ENCODE measurements around the gene NEUROD2. TPM values are rescaled to one million over a fixed set of nuclear protein-coding genes. Genes with fewer than 3 reads are reported as not detected.

NEUROD2 gene
- total RNA-seq, 2 experiments from 2014 or later, result not detected

DNA sequence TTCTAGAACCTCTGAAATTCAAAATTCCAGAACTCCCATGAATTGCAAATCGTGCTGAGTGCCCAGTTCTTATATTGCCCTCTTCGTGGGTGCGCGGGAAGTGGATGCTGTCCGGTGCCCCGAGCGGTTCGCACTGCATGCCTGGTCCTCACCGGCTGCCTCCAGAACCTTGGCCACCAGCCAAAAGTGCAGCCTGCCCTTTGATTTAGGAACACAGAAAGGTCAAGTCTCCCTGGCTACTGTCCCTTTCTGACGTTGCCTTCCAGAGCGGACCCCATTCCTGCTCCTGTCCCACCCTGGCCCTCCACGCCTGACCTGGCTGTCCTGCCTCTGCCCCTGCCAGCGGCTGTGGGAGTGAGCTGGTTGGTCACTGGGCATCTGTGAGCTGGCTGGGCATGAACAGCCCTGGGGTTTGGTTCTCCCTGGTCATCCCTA lies 9.7 kb downstream of the NEUROD2 start:
- POLR2A ChIA-PET, result no interaction called here
- no peak overlapping the region for H3K4me3 ChIP-seq (ENCODE audit: low read length)
- TF ChIP-seq, protein P1, sequence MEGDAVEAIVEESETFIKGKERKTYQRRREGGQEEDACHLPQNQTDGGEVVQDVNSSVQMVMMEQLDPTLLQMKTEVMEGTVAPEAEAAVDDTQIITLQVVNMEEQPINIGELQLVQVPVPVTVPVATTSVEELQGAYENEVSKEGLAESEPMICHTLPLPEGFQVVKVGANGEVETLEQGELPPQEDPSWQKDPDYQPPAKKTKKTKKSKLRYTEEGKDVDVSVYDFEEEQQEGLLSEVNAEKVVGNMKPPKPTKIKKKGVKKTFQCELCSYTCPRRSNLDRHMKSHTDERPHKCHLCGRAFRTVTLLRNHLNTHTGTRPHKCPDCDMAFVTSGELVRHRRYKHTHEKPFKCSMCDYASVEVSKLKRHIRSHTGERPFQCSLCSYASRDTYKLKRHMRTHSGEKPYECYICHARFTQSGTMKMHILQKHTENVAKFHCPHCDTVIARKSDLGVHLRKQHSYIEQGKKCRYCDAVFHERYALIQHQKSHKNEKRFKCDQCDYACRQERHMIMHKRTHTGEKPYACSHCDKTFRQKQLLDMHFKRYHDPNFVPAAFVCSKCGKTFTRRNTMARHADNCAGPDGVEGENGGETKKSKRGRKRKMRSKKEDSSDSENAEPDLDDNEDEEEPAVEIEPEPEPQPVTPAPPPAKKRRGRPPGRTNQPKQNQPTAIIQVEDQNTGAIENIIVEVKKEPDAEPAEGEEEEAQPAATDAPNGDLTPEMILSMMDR (IDR thresholded peaks at IDR 0.05), result no peak

DNA sequence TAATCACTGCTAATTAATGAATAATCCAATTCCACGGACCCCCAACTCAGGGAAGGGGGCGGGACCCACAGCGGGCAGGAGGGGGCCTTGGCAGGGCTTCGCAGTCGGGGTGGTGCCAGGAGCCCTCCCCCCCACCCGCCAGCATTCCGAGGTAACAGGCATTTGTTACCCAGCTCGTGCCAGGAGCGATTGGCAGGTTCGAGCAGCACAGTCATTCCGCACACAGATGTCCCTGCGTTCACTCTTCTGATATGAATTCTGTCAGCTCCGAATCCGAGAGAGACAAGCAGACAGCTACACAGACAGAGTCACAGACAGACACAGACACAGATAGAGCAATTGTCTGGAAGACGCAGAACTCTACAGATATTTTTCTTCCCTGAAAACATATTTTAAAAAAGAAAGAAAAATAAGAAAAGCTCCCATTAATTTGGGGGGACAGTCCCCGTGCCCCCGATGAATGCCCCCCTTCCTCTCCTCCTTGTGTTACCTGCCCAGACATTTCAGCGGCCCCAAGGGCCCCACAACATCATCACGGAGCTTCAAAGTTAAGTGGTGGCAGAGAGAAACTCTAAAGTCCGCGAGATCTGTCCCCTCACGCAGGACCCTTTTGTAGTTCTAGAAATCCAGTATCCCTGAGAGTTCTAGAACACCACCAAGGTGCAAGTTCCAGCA lies 10.2 kb downstream of the NEUROD2 start:
- POLR2A ChIA-PET, result no interaction called here
- CTCF ChIA-PET, result interaction anchor here (1.2 kb wide), 1 partner anchor 26 kb away, joined by 4 read pairs; no protein-coding TSS in a partner anchor
- Mint-ChIP-seq H3K27ac (no peak overlapping the region), H3K27me3 (peaks cover 95% of the 10 kb centered on the region), H3K36me3 (ENCODE audit: low read depth) (no peaks in the 10 kb centered on the region), H3K4me1 (ENCODE audit: low read depth) (peaks cover 11% of the 10 kb centered on the region), H3K4me3 (no peak overlapping the region), H3K9me3 (no peaks in the 10 kb centered on the region)
- no peak overlapping the region for H3K4me3 ChIP-seq (ENCODE audit: low read length)
- peaks cover 0 to 28% of the 10 kb centered on the region in 2 experiments for H3K9me3 ChIP-seq (ENCODE audit: control insufficient read depth in 1 of 2, insufficient read depth in 1 of 2, low read length in 2 of 2)
- H3K27me3 ChIP-seq (ENCODE audit: control insufficient read depth in 1 of 2, insufficient read depth in 2 of 2, low read length in 2 of 2), result peaks cover 87 to 93% of the 10 kb centered on the region in 2 experiments
- ATAC-seq (ENCODE audit: poor library complexity), result no peak
- DNase-seq, result peak in 1 of 14 experiments; percentile 17
- H3K27ac ChIP-seq (ENCODE audit: low read depth in 1 of 2, low read length in 2 of 2), result no peak overlapping the region
- H3K4me1 ChIP-seq (ENCODE audit: insufficient read depth, low read length), result peaks cover 39% of the 10 kb centered on the region
- TF ChIP-seq, protein P1 (IDR thresholded peaks at IDR 0.05), result no peak
- intact Hi-C loops (cut with DNase I, micrococcal nuclease), result no loop called here
- no peaks in the 10 kb centered on the region for H3K36me3 ChIP-seq (ENCODE audit: insufficient read depth, low read length)

More for the DNA sequence above, 9.7 kb downstream of the NEUROD2 start:
- CTCF ChIA-PET, result interaction anchor here (1.2 kb wide), 1 partner anchor 25 kb away, joined by 4 read pairs; no protein-coding TSS in a partner anchor
- no peaks in the 10 kb centered on the region for H3K36me3 ChIP-seq (ENCODE audit: insufficient read depth, low read length)
- Mint-ChIP-seq H3K9me3 (no peaks in the 10 kb centered on the region), H3K27ac (no peak overlapping the region), H3K4me1 (ENCODE audit: low read depth) (peaks cover 12% of the 10 kb centered on the region), H3K4me3 (no peak overlapping the region), H3K36me3 (ENCODE audit: low read depth) (no peaks in the 10 kb centered on the region), H3K27me3 (peaks cover 95% of the 10 kb centered on the region)
- intact Hi-C loops (cut with DNase I, micrococcal nuclease), result no loop called here
- DNase-seq (peak in 1 of 14 experiments; percentile 26), ATAC-seq (ENCODE audit: poor library complexity) (no peak)
- no peak overlapping the region for H3K27ac ChIP-seq (ENCODE audit: low read depth in 1 of 2, low read length in 2 of 2)
- peaks cover 90 to 93% of the 10 kb centered on the region in 2 experiments for H3K27me3 ChIP-seq (ENCODE audit: control insufficient read depth in 1 of 2, insufficient read depth in 2 of 2, low read length in 2 of 2)
- H3K9me3 ChIP-seq (ENCODE audit: control insufficient read depth in 1 of 2, insufficient read depth in 1 of 2, low read length in 2 of 2), result peaks cover 0 to 28% of the 10 kb centered on the region in 2 experiments
- peaks cover 39% of the 10 kb centered on the region for H3K4me1 ChIP-seq (ENCODE audit: insufficient read depth, low read length)

DNA sequence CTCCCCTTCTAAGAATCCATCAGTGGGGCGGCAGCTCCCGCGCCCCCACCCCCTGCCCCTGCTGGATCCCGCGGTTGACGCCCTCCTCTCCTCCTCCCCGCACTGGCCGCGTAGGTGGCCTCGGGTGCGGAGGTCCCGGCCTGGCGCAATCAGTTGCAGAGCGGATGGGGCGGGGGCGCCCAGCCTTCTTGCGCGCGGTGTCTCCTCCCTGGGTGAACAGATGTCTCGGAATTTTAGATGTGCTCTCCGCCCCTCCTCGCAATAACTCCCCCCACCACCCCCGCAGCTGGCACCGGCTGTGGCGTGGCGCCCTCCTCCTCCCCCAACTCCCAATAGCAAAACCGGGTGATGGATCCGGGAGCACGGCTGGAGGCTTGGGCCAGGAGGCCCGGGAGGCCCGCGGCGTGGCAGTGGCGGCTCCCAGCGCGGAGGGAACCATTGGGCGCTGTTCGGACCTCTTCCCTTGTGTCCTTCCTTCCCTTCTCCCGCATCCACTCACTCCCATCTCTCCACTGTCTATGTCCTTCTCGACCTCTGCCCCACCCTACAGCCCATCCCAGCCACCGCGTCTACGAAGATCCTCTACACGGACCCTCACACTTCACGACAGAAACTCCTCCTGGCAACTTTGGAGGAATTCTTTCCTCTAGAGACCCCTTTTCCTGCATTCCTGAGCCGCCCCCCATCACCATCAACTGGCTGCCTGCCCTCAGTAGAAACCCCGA lies 11.0 kb downstream of the NEUROD2 start:
- H3K27me3 Mint-ChIP-seq, result peaks cover 94% of the 10 kb centered on the region
- no peak overlapping the region for H3K27ac ChIP-seq (ENCODE audit: low read depth in 1 of 2, low read length in 2 of 2)
- H3K27ac Mint-ChIP-seq, result no peak overlapping the region
- POLR2A ChIA-PET, result no interaction called here
- no peak overlapping the region for H3K4me3 ChIP-seq (ENCODE audit: low read length)
- peaks cover 2% of the 10 kb centered on the region for H3K9me3 Mint-ChIP-seq
- H3K36me3 Mint-ChIP-seq (ENCODE audit: low read depth), result no peaks in the 10 kb centered on the region
- H3K36me3 ChIP-seq (ENCODE audit: insufficient read depth, low read length), result no peaks in the 10 kb centered on the region
- H3K4me1 Mint-ChIP-seq (ENCODE audit: low read depth), result peaks cover 11% of the 10 kb centered on the region
- intact Hi-C loops (cut with DNase I, micrococcal nuclease), result no loop called here
- peaks cover 0 to 33% of the 10 kb centered on the region in 2 experiments for H3K9me3 ChIP-seq (ENCODE audit: control insufficient read depth in 1 of 2, insufficient read depth in 1 of 2, low read length in 2 of 2)
- peaks cover 86 to 89% of the 10 kb centered on the region in 2 experiments for H3K27me3 ChIP-seq (ENCODE audit: control insufficient read depth in 1 of 2, insufficient read depth in 2 of 2, low read length in 2 of 2)
- ATAC-seq (ENCODE audit: poor library complexity), result no peak
- H3K4me1 ChIP-seq (ENCODE audit: insufficient read depth, low read length), result peaks cover 39% of the 10 kb centered on the region
- CTCF ChIA-PET, result no interaction called here
- no peak overlapping the region for H3K4me3 Mint-ChIP-seq
- no peak for DNase-seq
- TF ChIP-seq, protein P1 (IDR thresholded peaks at IDR 0.05), result no peak

All from CD4-positive, alpha-beta T cell (primary cell).